HepG2 (cell line): ENCODE data around the gene FNBP1L. TPM values are rescaled to one million over a fixed set of nuclear protein-coding genes. Genes with fewer than 3 reads are reported as not detected.
A peak's percentile ranks its signal among the peaks of the same experiment; 100 is the strongest.

Source experiments
- ATAC-seq: fragments of 200-7000 bp; cut with Tn5 transposase; 3 replicates; pipeline ENCODE4 v1.9.1; 2020; ENCODE audit warnings: mild to moderate bottlenecking, moderate library complexity
- BruUV-seq: library from RNA; stranded (reverse); fragments of 400-500 nt; replicated peaks from 2 replicates; lab custom pipeline; 2021; lab: Mats Ljungman, UMichigan
- CTCF ChIA-PET: fragments of 300-600 bp; formaldehyde crosslinking; extraction: SDS; loops from one replicate; lab custom pipeline; 2021; ENCODE audit warnings: low total read pairs, inconsistent platforms, low intra/inter-chr PET ratio; lab: Yijun Ruan, JAX
- POLR2A ChIA-PET: fragments of 350-600 bp; sonication (Branson Sonifier 250); formaldehyde crosslinking; loops from one replicate; lab custom pipeline; 2020; ENCODE audit warnings: antibody characterized with exemption, inconsistent platforms; lab: Yijun Ruan, JAX
- DNase-seq: peaks from one replicate; pipeline ENCODE4 v3.0.0-alpha.2; 2015; ENCODE audit warnings: low spot score
- FAIRE-seq: peaks from 3 replicates; lab custom pipeline; 2011; peaks lifted over from hg19 to GRCh38; lab: Jason Lieb, UNC
- H2AFZ ChIP-seq: one replicate; pipeline ENCODE4 v1.6.1; 2011; ENCODE audit warnings: low read length, inconsistent platforms
- H3K27ac ChIP-seq: fragments of 300-600 bp; 3 replicates; pipeline ENCODE4 v1.8.0; 2011; ENCODE audit warnings: mixed run types, mild to moderate bottlenecking, mixed read lengths, low read length, inconsistent platforms; ENCODE audit not compliant: insufficient read depth; ENCODE audit errors: extremely low read length
- H3K27me3 ChIP-seq, 2 experiments: fragments of 200-600 bp in 1 of 2; 2 replicates in 1 of 2; 3 replicates in 1 of 2; pipeline versions ENCODE4 v1.6.0 to v1.8.0; 2011; ENCODE audit warnings: low read length in 2 of 2, mild to moderate bottlenecking in 2 of 2, moderate library complexity in 2 of 2, inconsistent platforms in 1 of 2; ENCODE audit not compliant: insufficient read depth in 2 of 2, control insufficient read depth in 1 of 2
- H3K36me3 ChIP-seq, 2 experiments: fragments of 200-600 bp in 1 of 2; replicated peaks in 1 of 2; 2 replicates in 1 of 2; 3 replicates in 1 of 2; pipeline versions ENCODE4 v1.5.1 to v1.8.0; 2011; ENCODE audit warnings: low read length in 2 of 2, inconsistent platforms in 1 of 2; ENCODE audit not compliant: insufficient read depth in 2 of 2, control insufficient read depth in 1 of 2
- H3K4me1 ChIP-seq: 2 replicates; pipeline ENCODE4 v1.5.1; 2012; ENCODE audit warnings: low read length, inconsistent platforms; ENCODE audit not compliant: insufficient read depth
- H3K4me2 ChIP-seq: 2 replicates; pipeline ENCODE4 v1.6.0; 2011; ENCODE audit warnings: low read depth, low read length, inconsistent platforms
- H3K4me3 ChIP-seq, 3 experiments: fragments of 200-600 bp in 1 of 3; sonication (generic), shearing (Covaris generic) in 1 of 3; replicated peaks in 1 of 3; 2 replicates each; pipeline ENCODE4 v1.5.1; 2011 to 2016; ENCODE audit warnings: low read length in 3 of 3, inconsistent platforms in 2 of 3, low read depth in 2 of 3, mild to moderate bottlenecking in 2 of 3, control low read depth in 1 of 3, mixed read lengths in 1 of 3; ENCODE audit not compliant: insufficient read depth in 1 of 3
- H3K79me2 ChIP-seq: one replicate; pipeline ENCODE4 v1.6.1; 2011; ENCODE audit warnings: low read length, inconsistent platforms; ENCODE audit not compliant: insufficient read depth
- H3K9ac ChIP-seq: 2 replicates; pipeline ENCODE4 v1.6.0; 2011; ENCODE audit warnings: mild to moderate bottlenecking, low read depth, low read length, inconsistent platforms; ENCODE audit not compliant: insufficient read depth
- H3K9me3 ChIP-seq: 2 replicates; pipeline ENCODE4 v1.5.1; 2012; ENCODE audit warnings: mild to moderate bottlenecking, low read length
- H4K20me1 ChIP-seq: 2 replicates; pipeline ENCODE4 v1.6.0; 2011; ENCODE audit warnings: inconsistent platforms, mild to moderate bottlenecking, low read length, moderate library complexity; ENCODE audit not compliant: insufficient read depth
- CCAR2 ChIP-seq: fragments of 200-400 bp; formaldehyde crosslinking; optimal IDR thresholded peaks from 2 replicates; pipeline ENCODE3; 2018; ENCODE audit warnings: low read depth, mild to moderate bottlenecking, low read length, moderate library complexity
- DMAP1 ChIP-seq: IDR thresholded peaks from 2 replicates; pipeline ENCODE4 v1.6.1; 2016
- MED1 ChIP-seq: sonication (generic); formaldehyde crosslinking; IDR thresholded peaks from 2 replicates; pipeline ENCODE4 v1.4.0; 2020; ENCODE audit warnings: missing genetic modification reagents
- SKI ChIP-seq: fragments of 450-650 bp; IDR thresholded peaks from one replicate; pipeline ENCODE4 v1.6.1; 2018; ENCODE audit warnings: mild to moderate bottlenecking; ENCODE audit not compliant: partially characterized antibody
- ZBTB7B ChIP-seq: sonication (generic); formaldehyde crosslinking; IDR thresholded peaks from 2 replicates; pipeline ENCODE4 v1.4.0; 2020; ENCODE audit warnings: missing genetic modification reagents
- ZFP90 ChIP-seq: sonication (generic); formaldehyde crosslinking; IDR thresholded peaks from 2 replicates; pipeline ENCODE4 v1.8.0; 2022; ENCODE audit warnings: missing genetic modification reagents, mild to moderate bottlenecking, inconsistent platforms, borderline replicate concordance
- ZNF143 ChIP-seq: sonication (generic); formaldehyde crosslinking; IDR thresholded peaks from 2 replicates; pipeline ENCODE4 v1.4.0; 2020; ENCODE audit warnings: missing genetic modification reagents
- ZNF468 ChIP-seq: sonication (generic); formaldehyde crosslinking; IDR thresholded peaks from 2 replicates; pipeline ENCODE4 v1.8.0; 2022; ENCODE audit warnings: mild to moderate bottlenecking, moderate library complexity, missing genetic modification reagents
- ZNF543 ChIP-seq: sonication (generic); formaldehyde crosslinking; IDR thresholded peaks from 2 replicates; pipeline ENCODE4 v1.4.0; 2020; ENCODE audit warnings: mild to moderate bottlenecking, missing genetic modification reagents
- WGBS: methylation state at CpG from one replicate; pipeline ENCODE4 v1.1.6; 2017; ENCODE audit warnings: low lambda C conversion rate; 5-methylcytosine and 5-hydroxymethylcytosine counted together
- in situ Hi-C: cut with HindIII; loops from 2 replicates; pipeline ENCODE4 v1.10.0; 2017; ENCODE audit warnings: low pct_unique_long_range_greater_than_20kb; ENCODE audit not compliant: extremely low pct_ligation_motif_present
- intact Hi-C: fragments of 100-400 bp; cut with micrococcal nuclease; formaldehyde crosslinking; loops from one replicate; pipeline ENCODE4 v1.10.0; 2022; ENCODE audit not compliant: unreplicated experiment
- polyA plus RNA-seq, 8 experiments: library from polyadenylated mRNA; depleted of rRNA in 3 of 8; stranded (reverse) in 7 of 8; unstranded in 1 of 8; fragments of >200 nt; fragmentation: Illumina TruSeq in 4 of 8; extraction: Trizol in 4 of 8; gene quantifications; 2 replicates each; pipeline versions ENCODE4 v1.2.1 to v1.2.3, GENCODE V29; 2011 to 2016; ENCODE audit warnings: low read depth in 4 of 8, missing spikeins in 1 of 8, mixed read lengths in 1 of 8; ENCODE audit not compliant: insufficient read depth in 1 of 8
- total RNA-seq, 5 experiments: library from RNA; depleted of rRNA; stranded (reverse); fragments of >200 nt; fragmentation: Illumina TruSeq; extraction: Trizol; gene quantifications; 2 replicates each; pipeline ENCODE4 v1.2.3, GENCODE V29; 2016; ENCODE audit warnings: low read depth in 1 of 5
- TF ChIP-seq, protein P1 (sequence below): sonication (generic); formaldehyde crosslinking; IDR thresholded peaks from 2 replicates; pipeline ENCODE4 v1.8.0; 2022; ENCODE audit warnings: mild to moderate bottlenecking, missing genetic modification reagents; ENCODE audit not compliant: insufficient replicate concordance
- TF ChIP-seq, protein P2 (sequence below): sonication (generic); formaldehyde crosslinking; IDR thresholded peaks from 2 replicates; pipeline ENCODE4 v1.4.0; 2020; ENCODE audit warnings: missing genetic modification reagents

FNBP1L gene
- total and polyA plus RNA-seq, 2 of the 13 experiments (the other 11 are each of a cell fraction or from before 2014, with no cell fraction given): 24.1 to 27.1 TPM

DNA sequence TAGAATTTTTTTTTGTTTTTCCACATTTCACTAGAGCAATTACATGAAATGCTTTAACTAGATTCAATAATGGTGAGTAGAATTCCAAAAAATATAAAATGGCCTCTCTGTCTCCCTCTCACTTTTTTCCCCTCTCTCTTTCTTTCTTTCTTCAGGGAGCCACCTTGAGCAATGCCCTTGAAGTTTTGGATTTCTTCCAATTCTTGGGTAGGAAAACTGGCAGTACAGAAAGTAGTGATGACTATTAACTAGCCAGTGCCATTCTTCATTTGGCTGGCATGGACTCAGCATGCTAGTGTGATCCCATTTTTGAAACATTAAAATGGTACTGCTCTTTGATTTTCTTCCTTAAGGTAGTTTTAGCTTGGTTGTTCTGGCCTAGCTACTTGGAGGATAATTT is 4.5 kb upstream of the FNBP1L start:
- DNase-seq (no peak), FAIRE-seq (no peak), ATAC-seq (no peak)
- BruUV-seq: no TSS peak
- CTCF ChIA-PET: no interaction called here
- Histone ChIP-seq H3K27ac (no peak overlapping the region), H3K79me2 (no peaks in the 10 kb centered on the region), H3K4me3 (no peak overlapping the region), H3K36me3 (no peaks in the 10 kb centered on the region), H2AFZ (no peak overlapping the region), H3K9ac (no peak overlapping the region), H3K27me3 (no peaks in the 10 kb centered on the region), H3K4me1 (peaks cover 29% of the 10 kb centered on the region)
- intact Hi-C loops (no loop called here), in situ Hi-C loops (no loop called here)
- POLR2A ChIA-PET: interaction anchor here (1.7 kb wide), 1 partner anchor 174 kb away, joined by 5 read pairs; no protein-coding TSS in a partner anchor
- TF ChIP-seq ZNF543 (CRISPR knock-in tag): no peak
- TF ChIP-seq ZNF468 (CRISPR knock-in tag): no peak
- TF ChIP-seq, all 625 proteins: peak for 0
- Histone ChIP-seq H3K4me2 (no peak overlapping the region), H4K20me1 (no peaks in the 10 kb centered on the region), H3K9me3 (no peaks in the 10 kb centered on the region)

DNA sequence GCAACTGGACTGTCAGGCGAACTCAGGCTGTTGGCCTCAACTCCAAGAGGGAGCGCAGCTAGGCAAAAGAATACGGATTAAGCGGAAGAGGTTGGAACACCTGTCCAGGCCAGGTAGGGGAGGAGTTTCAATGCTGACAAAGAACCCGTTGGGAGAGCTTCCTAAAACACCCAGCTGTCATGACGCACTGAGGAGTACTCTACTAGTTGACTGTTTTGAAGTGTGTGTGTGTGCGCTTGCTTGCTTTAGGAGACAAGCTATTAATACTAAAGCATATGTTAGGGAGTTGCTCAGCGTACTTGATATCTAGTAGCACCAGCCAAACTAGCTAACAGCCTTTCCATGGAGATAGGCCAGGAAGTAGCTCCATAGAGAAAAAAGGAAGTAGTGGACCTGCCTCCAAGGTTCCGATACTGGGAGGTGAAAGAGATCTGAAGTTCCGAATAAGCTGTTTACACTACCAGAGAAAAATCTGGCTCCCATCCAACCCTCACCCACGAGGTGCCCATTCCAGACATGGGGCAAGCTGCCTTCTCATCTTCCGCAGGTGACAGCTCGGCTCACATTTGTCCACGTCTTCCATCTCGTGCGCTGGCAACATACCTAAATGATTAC is 974 bp upstream of the FNBP1L start:
- no TSS peak for BruUV-seq
- Histone ChIP-seq H4K20me1 (peaks cover 25% of the 10 kb centered on the region), H3K4me2 (peak overlapping the region; percentile 74), H3K79me2 (peaks cover 33% of the 10 kb centered on the region), H3K9ac (peak overlapping the region; percentile 66), H3K9me3 (no peaks in the 10 kb centered on the region), H3K27me3 (no peaks in the 10 kb centered on the region; a peak in 1 of 5 replicates), H3K4me3 (peak overlapping the region; percentile 87 to 99 (median 99)), H3K27ac (no peak overlapping the region), H3K4me1 (peaks cover 35% of the 10 kb centered on the region), H2AFZ (peak overlapping the region; percentile 58), H3K36me3 (no peaks in the 10 kb centered on the region)
- ATAC-seq (no peak), FAIRE-seq (no peak), DNase-seq (peak; percentile 28)
- ChIA-PET CTCF (no interaction called here), POLR2A (interaction anchor here (0.9 to 3.1 kb wide), 10 partner anchors 101 to 432 kb away, joined by 3 to 30 read pairs (median 3); partner anchors contain the start of genes DNTTIP2, DR1 and MTF2)
- 3% methylated on average over 16 of the region's 16 CpGs for WGBS
- in situ Hi-C loops (loop anchor here (5.0 kb wide), 1 partner anchor 170 kb away; no protein-coding TSS in a partner anchor), intact Hi-C loops (loop anchor here (2.0 to 5.0 kb wide), 2 partner anchors 145 to 172 kb away; no protein-coding TSS in a partner anchor)
- TF ChIP-seq CCAR2 (no peak), ZFP90 (CRISPR knock-in tag) (no peak), ZNF143 (0 out of 2 replicates have a peak, but pooled peaks have one; percentile 19), DMAP1 (CRISPR knock-in tag) (0 out of 2 replicates have a peak, but pooled peaks have one; percentile 23), ZBTB7B (CRISPR knock-in tag) (no peak), MED1 (CRISPR knock-in tag) (0 out of 2 replicates have a peak, but pooled peaks have one; percentile 16), SKI (no peak)
- TF ChIP-seq, protein P1, sequence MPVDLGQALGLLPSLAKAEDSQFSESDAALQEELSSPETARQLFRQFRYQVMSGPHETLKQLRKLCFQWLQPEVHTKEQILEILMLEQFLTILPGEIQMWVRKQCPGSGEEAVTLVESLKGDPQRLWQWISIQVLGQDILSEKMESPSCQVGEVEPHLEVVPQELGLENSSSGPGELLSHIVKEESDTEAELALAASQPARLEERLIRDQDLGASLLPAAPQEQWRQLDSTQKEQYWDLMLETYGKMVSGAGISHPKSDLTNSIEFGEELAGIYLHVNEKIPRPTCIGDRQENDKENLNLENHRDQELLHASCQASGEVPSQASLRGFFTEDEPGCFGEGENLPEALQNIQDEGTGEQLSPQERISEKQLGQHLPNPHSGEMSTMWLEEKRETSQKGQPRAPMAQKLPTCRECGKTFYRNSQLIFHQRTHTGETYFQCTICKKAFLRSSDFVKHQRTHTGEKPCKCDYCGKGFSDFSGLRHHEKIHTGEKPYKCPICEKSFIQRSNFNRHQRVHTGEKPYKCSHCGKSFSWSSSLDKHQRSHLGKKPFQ (CRISPR knock-in tag): no peak
- TF ChIP-seq, protein P2, sequence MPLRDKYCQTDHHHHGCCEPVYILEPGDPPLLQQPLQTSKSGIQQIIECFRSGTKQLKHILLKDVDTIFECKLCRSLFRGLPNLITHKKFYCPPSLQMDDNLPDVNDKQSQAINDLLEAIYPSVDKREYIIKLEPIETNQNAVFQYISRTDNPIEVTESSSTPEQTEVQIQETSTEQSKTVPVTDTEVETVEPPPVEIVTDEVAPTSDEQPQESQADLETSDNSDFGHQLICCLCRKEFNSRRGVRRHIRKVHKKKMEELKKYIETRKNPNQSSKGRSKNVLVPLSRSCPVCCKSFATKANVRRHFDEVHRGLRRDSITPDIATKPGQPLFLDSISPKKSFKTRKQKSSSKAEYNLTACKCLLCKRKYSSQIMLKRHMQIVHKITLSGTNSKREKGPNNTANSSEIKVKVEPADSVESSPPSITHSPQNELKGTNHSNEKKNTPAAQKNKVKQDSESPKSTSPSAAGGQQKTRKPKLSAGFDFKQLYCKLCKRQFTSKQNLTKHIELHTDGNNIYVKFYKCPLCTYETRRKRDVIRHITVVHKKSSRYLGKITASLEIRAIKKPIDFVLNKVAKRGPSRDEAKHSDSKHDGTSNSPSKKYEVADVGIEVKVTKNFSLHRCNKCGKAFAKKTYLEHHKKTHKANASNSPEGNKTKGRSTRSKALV: 0 out of 2 replicates have a peak, but pooled peaks have one; percentile 22
